Heart left ventricle (tissue), 13 donors: ENCODE measurements around the gene SSPN.

Experiments used
- POLR2A ChIP-seq, 2 donors: fragments of 450-650 bp; IDR thresholded peaks; one replicate each; pipeline ENCODE4 v1.6.1; 2017; ENCODE audit warnings: antibody characterized with exemption in 2 of 2, mild to moderate bottlenecking in 2 of 2, moderate library complexity in 2 of 2
- TF ChIP-seq, protein P1 (sequence below), 12 donors: fragments of 200-600 bp; sonication (generic) in 4 of 12; IDR thresholded peaks; one replicate each; pipeline versions ENCODE4 v1.5.0 to v1.8.0; 2018 to 2022; ENCODE audit warnings: antibody characterized with exemption in 12 of 12, mild to moderate bottlenecking in 5 of 12
- donor health status: ischemic (EF 13 %, LVEDD 7.1; RV severe dilation, severe dysfunction).
- donor health status: DM: no; HTN: yes; CAD: no.
- donor health status: DM: no; HTN: no; CAD: no.
- donor health status: ischemic (EF 25% LVEDD 6.9; RV normal size, moderate dysfunction).
- donor health status: ischemic (EF 25% LVEDD 5.7; RV mildly dilated, moderate dysfunction).
- donor health status: ischemic (EF 35%, LVEDD 5.7; RV mildly dilated, moderate dysfunction).
- donor health status: nonischemic (EF 11% LVEDD 7.7; RV severe dilation, severe dysfunction).
- donor health status: DM: yes; HTN: yes; CAD: no.
- donor health status: PGD.
- donor health status: ischemic (EF 29% LVEDD 5.4; RV normal size, mild dysfunction).
- donor health status: nonischemic (EF 23%, LVEDD 6.1; RV moderate dilation, normal function).

DNA sequence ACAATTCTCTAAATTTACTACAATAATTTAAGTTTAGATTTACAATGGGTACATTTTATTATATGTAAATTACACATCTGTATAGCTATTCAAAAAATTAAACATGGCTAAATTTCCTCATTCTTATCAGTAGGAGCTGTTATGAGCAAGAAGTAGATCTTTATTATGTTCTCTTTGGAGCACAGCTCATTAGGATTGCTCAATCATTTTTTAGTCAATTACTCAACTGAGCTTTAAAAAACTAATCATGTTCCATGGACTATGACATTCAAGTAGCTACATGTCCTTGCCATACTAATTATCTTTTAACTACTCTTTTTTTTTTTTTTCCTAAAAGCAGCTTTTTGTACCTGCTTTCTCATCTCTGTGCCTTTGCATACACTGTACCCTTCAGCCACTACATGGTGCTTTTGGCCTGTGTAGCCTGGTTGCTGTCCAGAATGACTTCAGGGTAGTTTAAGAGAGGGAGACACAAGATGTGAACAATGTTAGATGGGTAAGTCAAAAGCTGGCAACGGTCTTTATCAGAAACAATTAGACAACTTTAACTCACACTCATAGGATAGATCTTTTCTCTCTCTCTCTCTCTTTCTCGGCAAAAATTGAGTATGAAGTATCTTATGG lies 69.0 kb downstream of the SSPN start:
- TF ChIP-seq, protein P1, sequence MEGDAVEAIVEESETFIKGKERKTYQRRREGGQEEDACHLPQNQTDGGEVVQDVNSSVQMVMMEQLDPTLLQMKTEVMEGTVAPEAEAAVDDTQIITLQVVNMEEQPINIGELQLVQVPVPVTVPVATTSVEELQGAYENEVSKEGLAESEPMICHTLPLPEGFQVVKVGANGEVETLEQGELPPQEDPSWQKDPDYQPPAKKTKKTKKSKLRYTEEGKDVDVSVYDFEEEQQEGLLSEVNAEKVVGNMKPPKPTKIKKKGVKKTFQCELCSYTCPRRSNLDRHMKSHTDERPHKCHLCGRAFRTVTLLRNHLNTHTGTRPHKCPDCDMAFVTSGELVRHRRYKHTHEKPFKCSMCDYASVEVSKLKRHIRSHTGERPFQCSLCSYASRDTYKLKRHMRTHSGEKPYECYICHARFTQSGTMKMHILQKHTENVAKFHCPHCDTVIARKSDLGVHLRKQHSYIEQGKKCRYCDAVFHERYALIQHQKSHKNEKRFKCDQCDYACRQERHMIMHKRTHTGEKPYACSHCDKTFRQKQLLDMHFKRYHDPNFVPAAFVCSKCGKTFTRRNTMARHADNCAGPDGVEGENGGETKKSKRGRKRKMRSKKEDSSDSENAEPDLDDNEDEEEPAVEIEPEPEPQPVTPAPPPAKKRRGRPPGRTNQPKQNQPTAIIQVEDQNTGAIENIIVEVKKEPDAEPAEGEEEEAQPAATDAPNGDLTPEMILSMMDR (IDR thresholded peaks at IDR 0.05) = no peak
- TF ChIP-seq POLR2A (IDR thresholded peaks at IDR 0.05) = no peak
